Mesendoderm (in vitro differentiated cells): ENCODE data around the gene GPD1.

Experiments used
- DNase-seq: peaks from one replicate; pipeline ENCODE4 v3.0.0; 2013
- H2AK5ac ChIP-seq: 2 replicates; pipeline ENCODE4 v1.6.1; 2013; ENCODE audit warnings: low read length, inconsistent platforms
- H2BK120ac ChIP-seq: 2 replicates; pipeline ENCODE4 v1.6.1; 2013; ENCODE audit warnings: low read depth, mild to moderate bottlenecking, low read length, moderate library complexity, mixed read lengths
- H2BK15ac ChIP-seq: replicated peaks from 2 replicates; pipeline ENCODE4 v1.6.1; 2013; ENCODE audit warnings: low read depth, mild to moderate bottlenecking, moderate library complexity
- H2BK5ac ChIP-seq: 2 replicates; pipeline ENCODE4 v1.6.1; 2013; ENCODE audit warnings: low read length, inconsistent platforms
- H3K18ac ChIP-seq: 2 replicates; pipeline ENCODE4 v1.6.1; 2013; ENCODE audit warnings: mild to moderate bottlenecking, low read length, mixed read lengths
- H3K23ac ChIP-seq: one replicate; pipeline ENCODE4 v1.6.1; 2013; ENCODE audit warnings: low read length
- H3K27ac ChIP-seq: 2 replicates; pipeline ENCODE4 v1.5.1; 2013; ENCODE audit warnings: low read depth, mild to moderate bottlenecking, inconsistent platforms, low read length, moderate library complexity
- H3K27me3 ChIP-seq: 2 replicates; pipeline ENCODE4 v1.6.1; 2013; ENCODE audit warnings: low read length, control low read depth, mild to moderate bottlenecking, inconsistent platforms; ENCODE audit not compliant: insufficient read depth, poor library complexity
- H3K36me3 ChIP-seq: 2 replicates; pipeline ENCODE4 v1.6.1; 2013; ENCODE audit warnings: low read length, inconsistent platforms; ENCODE audit not compliant: control insufficient read depth, insufficient read depth
- H3K4ac ChIP-seq: one replicate; pipeline ENCODE4 v1.6.1; 2013; ENCODE audit warnings: low read depth, mild to moderate bottlenecking, low read length, moderate library complexity
- H3K4me1 ChIP-seq: 2 replicates; pipeline ENCODE4 v1.6.1; 2013; ENCODE audit warnings: low read depth, low read length, inconsistent platforms; ENCODE audit not compliant: control insufficient read depth
- H3K4me2 ChIP-seq: 2 replicates; pipeline ENCODE4 v1.6.1; 2013; ENCODE audit warnings: low read length
- H3K4me3 ChIP-seq: 2 replicates; pipeline ENCODE4 v1.5.1; 2013; ENCODE audit warnings: mild to moderate bottlenecking, low read length
- H3K56ac ChIP-seq: one replicate; pipeline ENCODE4 v1.6.1; 2013; ENCODE audit warnings: low read length
- H3K79me1 ChIP-seq: 2 replicates; pipeline ENCODE4 v1.6.1; 2013; ENCODE audit warnings: low read length, inconsistent platforms
- H3K79me2 ChIP-seq: 2 replicates; pipeline ENCODE4 v1.6.1; 2013; ENCODE audit warnings: mild to moderate bottlenecking, low read length; ENCODE audit not compliant: control insufficient read depth, insufficient read depth
- H3K9ac ChIP-seq: 2 replicates; pipeline ENCODE4 v1.6.1; 2013; ENCODE audit warnings: low read length, inconsistent platforms
- H4K5ac ChIP-seq: one replicate; pipeline ENCODE4 v1.6.1; 2013; ENCODE audit warnings: low read length
- H4K8ac ChIP-seq: one replicate; pipeline ENCODE4 v1.6.1; 2013; ENCODE audit warnings: low read depth, mild to moderate bottlenecking, control low read depth, low read length, moderate library complexity
- WGBS: extraction: QIAGEN DNeasy Blood & Tissue Kit; methylation state at CpG from one replicate; pipeline ENCODE4 v1.1.7; 2013; ENCODE audit warnings: low lambda C conversion rate, missing lambda C conversion rate; ENCODE audit not compliant: insufficient coverage; ENCODE audit errors: extremely low coverage; 5-methylcytosine and 5-hydroxymethylcytosine counted together

The GPD1 gene

DNA sequence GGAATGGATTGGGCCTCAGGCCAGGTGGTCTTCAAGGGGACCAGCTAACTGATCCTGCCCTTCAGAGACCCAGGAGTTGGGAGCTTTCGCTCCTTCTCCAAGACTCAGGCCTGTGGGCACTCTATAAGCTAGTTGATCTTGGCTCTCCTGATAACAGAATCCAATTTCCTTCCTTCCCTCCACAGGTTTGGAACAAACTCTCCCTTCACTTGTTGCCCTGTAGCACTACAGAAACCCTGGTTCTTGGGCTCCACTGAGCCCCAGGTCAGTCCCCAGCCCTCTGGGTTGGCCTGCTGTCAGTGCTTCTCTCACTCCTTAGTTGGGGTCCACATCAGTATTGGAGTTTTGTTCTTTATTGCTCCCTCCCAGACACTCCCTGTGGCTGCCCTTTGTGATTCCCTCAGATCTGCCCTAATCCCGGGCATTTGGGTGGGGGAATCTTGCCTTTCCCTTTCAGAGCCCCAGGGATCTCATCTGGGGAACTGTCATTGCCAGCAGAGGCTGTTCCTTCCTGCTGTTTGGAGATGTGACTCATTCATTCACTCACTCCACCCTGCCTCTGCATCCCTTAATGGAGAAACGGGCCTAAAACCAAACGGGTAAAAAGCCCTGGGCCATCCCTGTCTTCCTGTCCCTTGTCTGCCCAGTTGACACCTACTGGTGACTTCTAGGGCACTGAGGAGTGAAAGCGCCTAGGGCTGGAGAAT lies 4.4 kb upstream of the GPD1 start:
- no peak overlapping the region for H2BK120ac ChIP-seq
- no peak overlapping the region for H3K56ac ChIP-seq
- H3K4me1 ChIP-seq = no peaks in the 10 kb centered on the region
- H3K27ac ChIP-seq = no peak overlapping the region
- H3K18ac ChIP-seq = no peak overlapping the region
- H2BK5ac ChIP-seq = no peak overlapping the region
- H2AK5ac ChIP-seq = no peak overlapping the region
- no peak overlapping the region for H3K4me3 ChIP-seq
- H3K27me3 ChIP-seq = no peaks in the 10 kb centered on the region
- H3K4ac ChIP-seq = no peak overlapping the region
- H3K79me2 ChIP-seq = no peaks in the 10 kb centered on the region
- no peak overlapping the region for H3K9ac ChIP-seq
- no peaks in the 10 kb centered on the region for H3K79me1 ChIP-seq
- DNase-seq = peak; percentile 23
- no peak overlapping the region for H3K4me2 ChIP-seq
- H3K23ac ChIP-seq = no peak overlapping the region
- no peak overlapping the region for H4K8ac ChIP-seq
- no peak overlapping the region for H2BK15ac ChIP-seq
- H4K5ac ChIP-seq = no peak overlapping the region
- WGBS = no CpG with 5 or more reads among the region's 5 CpGs
- H3K36me3 ChIP-seq = peaks cover 33% of the 10 kb centered on the region

- H3K27me3 ChIP-seq = no peaks in the 10 kb centered on the region
- WGBS = no CpG with 5 or more reads among the region's 3 CpGs
- H3K4me1 ChIP-seq = no peaks in the 10 kb centered on the region
- no peak overlapping the region for H3K9ac ChIP-seq
- no peak overlapping the region for H4K8ac ChIP-seq
- H3K36me3 ChIP-seq = peaks cover 32% of the 10 kb centered on the region
- no peak overlapping the region for H3K4ac ChIP-seq
- H3K79me2 ChIP-seq = no peaks in the 10 kb centered on the region
- no peak overlapping the region for H2AK5ac ChIP-seq
- no peak overlapping the region for H2BK120ac ChIP-seq
- no peaks in the 10 kb centered on the region for H3K79me1 ChIP-seq
- no peak for DNase-seq
- no peak overlapping the region for H3K27ac ChIP-seq
- H4K5ac ChIP-seq = no peak overlapping the region
- H3K23ac ChIP-seq = no peak overlapping the region
- no peak overlapping the region for H2BK15ac ChIP-seq
- no peak overlapping the region for H3K56ac ChIP-seq
- no peak overlapping the region for H3K4me2 ChIP-seq
- H3K18ac ChIP-seq = no peak overlapping the region
- H3K4me3 ChIP-seq = no peak overlapping the region
- H2BK5ac ChIP-seq = no peak overlapping the region
Observed at GRCh38 chr12:50100561-50100960, 3.2 kb upstream of the GPD1 start.

GRCh38 chr12:50101663-50102062 lies 2.1 kb upstream of the GPD1 start:
- no CpG with 5 or more reads among the region's 3 CpGs for WGBS
- Histone ChIP-seq H3K36me3 (peaks cover 23% of the 10 kb centered on the region), H3K23ac (no peak overlapping the region)

GRCh38 chr12:50102131-50102531 lies 1.7 kb upstream of the GPD1 start:
- no peak for DNase-seq
- Histone ChIP-seq H3K4me3 (no peak overlapping the region), H3K4me2 (no peak overlapping the region), H2BK5ac (no peak overlapping the region), H3K36me3 (peaks cover 19% of the 10 kb centered on the region), H3K79me2 (no peaks in the 10 kb centered on the region), H3K23ac (no peak overlapping the region), H4K8ac (no peak overlapping the region), H2BK15ac (no peak overlapping the region), H2AK5ac (no peak overlapping the region), H3K79me1 (no peaks in the 10 kb centered on the region), H3K4ac (no peak overlapping the region), H3K56ac (no peak overlapping the region), H4K5ac (no peak overlapping the region), H3K9ac (no peak overlapping the region), H2BK120ac (no peak overlapping the region), H3K4me1 (no peaks in the 10 kb centered on the region), H3K18ac (no peak overlapping the region), H3K27ac (no peak overlapping the region), H3K27me3 (no peaks in the 10 kb centered on the region)
- no CpG with 5 or more reads among the region's 2 CpGs for WGBS

More at GRCh38 chr12:50101663-50102062, 2.1 kb upstream of the GPD1 start:
- Histone ChIP-seq H2BK5ac (no peak overlapping the region), H3K18ac (no peak overlapping the region), H2BK15ac (no peak overlapping the region), H4K5ac (no peak overlapping the region), H3K4me2 (no peak overlapping the region), H3K27me3 (no peaks in the 10 kb centered on the region), H3K4me1 (no peaks in the 10 kb centered on the region), H3K4me3 (no peak overlapping the region), H3K79me2 (no peaks in the 10 kb centered on the region), H4K8ac (no peak overlapping the region), H3K79me1 (no peaks in the 10 kb centered on the region), H3K56ac (no peak overlapping the region), H2BK120ac (no peak overlapping the region), H3K9ac (no peak overlapping the region), H2AK5ac (no peak overlapping the region), H3K27ac (no peak overlapping the region), H3K4ac (no peak overlapping the region)
- DNase-seq = peak; percentile 93

GRCh38 chr12:50102646-50103309 lies 1.0 kb upstream of the GPD1 start:
- H2BK120ac ChIP-seq = no peak overlapping the region
- no peak overlapping the region for H3K27ac ChIP-seq
- H3K9ac ChIP-seq = no peak overlapping the region
- H3K79me1 ChIP-seq = no peaks in the 10 kb centered on the region
- no peaks in the 10 kb centered on the region for H3K79me2 ChIP-seq
- H2BK15ac ChIP-seq = no peak overlapping the region
- H4K8ac ChIP-seq = no peak overlapping the region
- H3K4me3 ChIP-seq = no peak overlapping the region
- peaks cover 19% of the 10 kb centered on the region for H3K36me3 ChIP-seq
- no CpG with 5 or more reads among the region's 8 CpGs for WGBS
- no peak overlapping the region for H4K5ac ChIP-seq
- no peaks in the 10 kb centered on the region for H3K4me1 ChIP-seq
- no peak overlapping the region for H3K23ac ChIP-seq
- H3K4me2 ChIP-seq = no peak overlapping the region
- H3K27me3 ChIP-seq = no peaks in the 10 kb centered on the region
- no peak for DNase-seq
- no peak overlapping the region for H2AK5ac ChIP-seq
- no peak overlapping the region for H3K4ac ChIP-seq
- no peak overlapping the region for H3K56ac ChIP-seq
- no peak overlapping the region for H2BK5ac ChIP-seq
- no peak overlapping the region for H3K18ac ChIP-seq
